ENCODE measurements around the gene GATA5.

DNA sequence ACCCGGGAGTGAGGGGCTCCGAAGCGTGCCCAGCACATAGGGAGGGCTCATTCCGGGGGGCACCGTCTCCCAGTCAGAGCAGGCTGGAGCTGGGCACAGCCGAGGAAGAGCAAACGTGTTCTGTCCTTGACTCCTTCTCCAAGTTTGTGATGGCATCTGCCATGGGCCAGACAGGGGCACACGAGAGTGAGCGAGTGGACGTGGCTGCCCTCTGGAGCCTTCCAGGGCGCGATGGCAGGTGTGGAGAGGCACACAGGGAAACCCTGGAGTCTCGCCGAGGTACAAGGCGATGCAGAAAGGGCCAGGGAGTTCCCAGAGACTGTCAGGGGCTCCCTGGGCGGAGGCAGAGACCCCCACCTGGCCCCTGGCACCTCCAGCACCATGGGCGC, 9.9 kb upstream of the GATA5 start:
- TF ChIP-seq POLR2A (IDR thresholded peaks at IDR 0.05; ENCODE audit: low read depth, low read length): no peak
- no peak for TF ChIP-seq POLR2AphosphoS5 (IDR thresholded peaks at IDR 0.05; ENCODE audit: low read depth, low read length)
- no peak for TF ChIP-seq TAF1 (IDR thresholded peaks at IDR 0.05; ENCODE audit: borderline replicate concordance, low read depth, low read length)

Measured in GM12892 (cell line).